HG03571 (cell line): Measurements from ENCODE around the gene EPAS1.

Source experiments
- ATAC-seq: cut with Tn5 transposase; IDR thresholded peaks from one replicate; pipeline ENCODE4 v1.9.1; 2021; ENCODE audit not compliant: unreplicated experiment

EPAS1 gene

GRCh38 chr2:46338674-46339073 is 41.5 kb downstream of the EPAS1 start:
- ATAC-seq: no peak

GRCh38 chr2:46339200-46339599 is 42.0 kb downstream of the EPAS1 start:
- no peak for ATAC-seq

- ATAC-seq: no peak
Measured at GRCh38 chr2:46339676-46340459, 42.7 kb downstream of the EPAS1 start.

- no peak for ATAC-seq
Measured at GRCh38 chr2:46340740-46341420, 43.7 kb downstream of the EPAS1 start.

GRCh38 chr2:46342566-46343315 is 45.5 kb downstream of the EPAS1 start:
- no peak for ATAC-seq

GRCh38 chr2:46344706-46345105 is 47.5 kb downstream of the EPAS1 start:
- no peak for ATAC-seq

- ATAC-seq: no peak
Measured at GRCh38 chr2:46345775-46346174, 48.6 kb downstream of the EPAS1 start.

GRCh38 chr2:46346719-46347118 is 49.5 kb downstream of the EPAS1 start:
- no peak for ATAC-seq

- no peak for ATAC-seq
Measured at GRCh38 chr2:46347648-46348280, 50.6 kb downstream of the EPAS1 start.

- no peak for ATAC-seq
Measured at GRCh38 chr2:46349115-46349547, 51.9 kb downstream of the EPAS1 start.

- no peak for ATAC-seq
Measured at GRCh38 chr2:46350029-46350689, 53.0 kb downstream of the EPAS1 start.

- no peak for ATAC-seq
Measured at GRCh38 chr2:46351098-46351749, 54.0 kb downstream of the EPAS1 start.

- ATAC-seq: no peak
Measured at GRCh38 chr2:46351750-46352138, 54.5 kb downstream of the EPAS1 start.

GRCh38 chr2:46352621-46353020 is 55.4 kb downstream of the EPAS1 start:
- no peak for ATAC-seq

- ATAC-seq: no peak
Measured at GRCh38 chr2:46353509-46353908, 56.3 kb downstream of the EPAS1 start.

GRCh38 chr2:46355756-46356155 is 58.5 kb downstream of the EPAS1 start:
- no peak for ATAC-seq

GRCh38 chr2:46356991-46357390 is 59.8 kb downstream of the EPAS1 start:
- ATAC-seq: no peak

- ATAC-seq: no peak
Measured at GRCh38 chr2:46358713-46359112, 61.5 kb downstream of the EPAS1 start.

- ATAC-seq: no peak
Measured at GRCh38 chr2:46360303-46360702, 63.1 kb downstream of the EPAS1 start.

- no peak for ATAC-seq
Measured at GRCh38 chr2:46361920-46362666, 64.9 kb downstream of the EPAS1 start.
